NCI-H345 treated with DMSO at 0.1 percent for 48 hours (cell line): ENCODE results near the gene RPS25.
A peak's percentile ranks its signal among the peaks of the same experiment; 100 is the strongest.
"Not testable (repeated sequence)": the region's sequence is repeated elsewhere in the genome, so short reads cannot be mapped to it uniquely, and the experiment has no call there.

Experiments used
- DNase-seq: peaks from one replicate; lab custom pipeline; 2025; ENCODE audit not compliant: unreplicated experiment; lab: John Stamatoyannopoulos, UW

RPS25 gene

GRCh38 chr11:119016216-119017009 lies 1.7 kb downstream of the RPS25 start:
- no peak for DNase-seq

DNA sequence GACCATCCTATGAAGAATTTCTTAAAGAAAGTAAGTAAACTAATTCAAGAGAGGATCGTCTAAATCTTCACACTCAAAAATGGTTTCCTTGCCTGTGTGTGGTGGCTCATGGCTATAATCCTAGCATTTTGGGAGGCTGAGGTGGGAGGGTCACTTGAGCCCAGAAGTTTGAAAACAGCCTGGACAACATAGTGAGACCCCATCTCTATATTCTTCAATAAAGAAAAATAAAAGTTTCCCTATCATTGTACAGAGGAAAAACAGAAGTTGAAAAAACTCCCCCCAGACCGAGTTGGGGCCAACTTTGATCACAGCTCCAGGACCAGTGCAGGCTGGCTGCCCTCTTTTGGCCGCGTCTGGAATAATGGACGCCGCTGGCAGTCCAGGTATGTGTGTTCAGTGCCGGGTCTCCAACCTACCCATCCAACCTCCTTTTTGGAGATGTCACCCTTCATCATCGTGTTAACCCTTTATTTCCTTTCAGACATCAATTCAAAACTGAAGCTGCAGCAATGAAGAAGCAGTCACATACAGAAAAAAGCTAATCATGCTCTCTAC lies 3.0 kb downstream of the RPS25 start:
- no peak for DNase-seq

- DNase-seq = no peak
These were observed 3.8 kb downstream of the RPS25 start for GRCh38 chr11:119014209-119014924.

DNA sequence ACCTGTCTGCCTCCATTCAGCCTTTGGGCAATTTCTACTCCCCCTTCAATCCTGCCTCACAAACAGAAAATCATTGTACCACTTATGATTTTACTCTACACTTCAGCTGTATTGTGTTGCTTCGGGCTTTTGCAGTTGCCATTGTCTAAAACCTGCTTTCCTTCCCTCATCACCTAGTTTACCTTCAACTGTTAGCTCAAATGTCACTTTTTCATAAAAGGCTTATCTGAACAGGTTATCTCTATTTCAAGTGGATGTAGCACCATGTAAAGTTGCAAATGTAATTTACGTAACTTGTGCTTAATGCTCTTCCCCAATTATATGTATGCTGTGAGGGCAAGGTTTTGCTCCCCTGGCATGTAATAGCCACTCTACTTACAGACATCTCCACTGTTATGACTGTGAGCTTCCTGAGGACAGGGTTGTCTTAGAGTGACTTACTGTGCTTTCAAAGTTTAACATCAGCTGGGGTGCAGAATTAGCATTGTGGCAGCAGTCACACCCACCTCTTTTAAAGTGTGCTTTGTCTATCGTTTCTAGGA lies 5.4 kb downstream of the RPS25 start:
- DNase-seq = no peak

- DNase-seq = no peak
These were observed 6.6 kb downstream of the RPS25 start for GRCh38 chr11:119011476-119012053.

GRCh38 chr11:119006656-119007055 lies 11.5 kb downstream of the RPS25 start:
- DNase-seq = no peak

DNA sequence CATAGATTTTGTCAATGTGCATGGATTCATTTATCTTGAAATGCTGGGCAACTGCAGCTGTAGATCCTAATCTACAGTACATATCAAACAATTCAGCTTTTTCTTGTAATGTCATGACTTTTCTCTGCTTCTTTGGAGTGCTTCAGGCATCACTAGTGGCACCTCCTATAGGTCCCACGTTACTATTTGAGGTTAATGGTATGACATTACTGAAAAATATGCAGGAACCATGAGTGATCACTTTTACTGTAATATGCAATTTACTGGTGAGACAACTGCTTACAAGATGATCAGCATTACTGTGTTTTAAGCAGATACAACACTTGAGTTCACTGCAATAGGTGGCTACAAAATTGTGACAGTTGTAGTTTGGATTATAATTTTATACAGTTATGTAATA lies 17.2 kb downstream of the RPS25 start:
- no peak for DNase-seq

GRCh38 chr11:118998822-118999221 lies 19.3 kb downstream of the RPS25 start:
- no peak for DNase-seq

DNA sequence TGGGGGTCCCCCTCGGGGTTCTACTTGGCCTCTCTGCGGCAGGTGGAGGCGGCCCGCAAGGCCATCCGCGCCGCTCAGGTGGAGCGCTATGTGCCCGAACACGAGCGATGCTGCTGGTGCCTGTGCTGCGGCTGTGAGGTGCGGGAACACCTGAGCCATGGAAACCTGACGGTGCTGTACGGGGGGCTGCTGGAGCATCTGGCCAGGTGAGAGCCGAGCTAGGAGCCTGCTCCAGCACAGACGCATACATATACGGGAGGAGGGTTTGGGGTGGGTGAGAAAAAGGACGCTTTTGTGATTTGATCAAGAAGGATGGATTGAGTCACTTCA lies 19.8 kb downstream of the RPS25 start:
- no peak for DNase-seq

DNA sequence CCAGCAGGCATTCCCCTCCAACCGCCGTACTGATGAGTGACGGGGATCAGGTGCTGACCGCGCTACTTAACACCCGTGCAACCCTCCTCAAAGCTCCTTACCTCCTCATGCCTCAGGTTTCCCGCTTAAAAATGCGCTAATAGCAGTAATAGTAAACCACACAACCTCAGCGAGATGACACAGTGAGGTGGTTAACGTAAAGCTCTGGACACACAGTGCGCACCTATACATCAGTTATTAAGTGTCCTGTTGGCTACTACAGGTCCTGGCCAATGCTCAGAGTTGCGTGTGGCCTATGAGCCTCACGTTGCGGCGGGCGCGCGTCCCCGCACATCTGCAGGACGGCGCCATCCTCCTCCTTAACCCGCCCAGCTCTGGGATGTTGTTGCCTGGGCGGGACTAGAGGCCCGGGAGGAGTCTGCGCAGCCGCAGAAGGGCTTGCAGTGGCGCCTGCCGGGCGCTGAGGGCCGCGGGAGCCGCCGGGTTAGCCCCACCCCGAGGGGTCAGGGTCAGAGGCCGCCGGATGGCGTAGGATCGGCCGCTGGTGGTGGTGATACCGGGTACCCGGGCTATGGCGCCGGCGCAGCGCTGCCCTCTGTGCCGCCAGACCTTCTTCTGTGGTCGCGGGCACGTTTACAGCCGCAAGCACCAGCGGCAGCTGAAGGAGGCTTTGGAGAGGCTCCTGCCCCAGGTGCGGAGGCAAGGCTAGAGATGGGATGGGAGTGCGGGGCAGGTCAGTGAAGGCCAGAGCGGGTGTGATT lies 20.3 kb downstream of the RPS25 start, which contains the start of gene CENATAC:
TSS of gene CENATAC (plus strand) at position 512 of the 761 bp plus-strand sequence. CDS start at position 572, 60 bp downstream.
- peak; percentile 90 for DNase-seq

GRCh38 chr11:118996926-118997626 lies 21.1 kb downstream of the RPS25 start:
- no peak for DNase-seq

DNA sequence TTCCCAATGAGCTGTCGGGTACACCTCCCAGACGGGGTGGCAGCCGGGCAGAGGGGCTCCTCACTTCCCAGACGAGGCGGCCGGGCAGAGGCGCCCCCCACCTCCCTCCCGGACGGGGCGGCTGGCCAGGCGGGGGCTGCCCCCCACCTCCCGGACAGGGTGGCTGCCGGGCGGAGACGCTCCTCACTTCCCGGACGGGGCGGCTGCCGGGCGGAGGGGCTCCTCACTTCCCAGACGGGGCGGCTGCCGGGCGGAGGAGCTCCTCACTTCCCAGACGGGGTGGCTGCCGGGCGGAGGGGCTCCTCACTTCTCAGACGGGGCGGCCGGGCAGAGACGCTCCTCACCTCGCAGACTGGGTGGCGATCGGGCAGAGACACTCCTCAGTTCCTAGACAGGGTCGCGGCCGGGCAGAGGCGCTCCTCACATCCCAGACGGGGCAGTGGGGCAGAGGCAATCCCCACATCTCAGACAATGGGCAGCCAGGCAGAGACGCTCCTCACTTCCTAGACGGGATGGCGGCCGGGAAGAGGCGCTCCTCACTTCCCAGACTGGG lies 26.6 kb downstream of the RPS25 start:
- not testable (repeated sequence) for DNase-seq

- peak; percentile 72 for DNase-seq
These were observed 29.9 kb downstream of the RPS25 start for GRCh38 chr11:118988280-118988679.

DNA sequence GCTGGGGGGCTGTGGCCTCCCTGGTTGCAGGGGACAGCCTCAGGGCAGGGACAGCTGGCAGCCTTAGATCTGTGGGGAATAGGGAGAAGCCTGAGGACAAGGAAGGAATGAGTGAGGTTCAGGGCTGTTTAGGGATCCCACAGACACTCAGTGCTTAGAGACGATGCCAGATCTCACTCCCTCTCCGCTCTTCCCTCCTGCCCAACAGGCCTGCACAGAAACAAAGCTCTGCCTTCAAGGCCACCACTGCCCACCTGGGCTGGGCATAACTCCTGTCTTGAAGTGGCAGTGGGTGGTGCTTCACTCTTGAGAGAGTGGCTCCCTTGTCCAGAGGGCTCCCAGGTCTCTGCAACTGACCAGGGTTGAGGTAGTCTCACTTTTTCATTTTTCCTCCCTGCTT lies 33.3 kb downstream of the RPS25 start:
- DNase-seq = no peak

DNA sequence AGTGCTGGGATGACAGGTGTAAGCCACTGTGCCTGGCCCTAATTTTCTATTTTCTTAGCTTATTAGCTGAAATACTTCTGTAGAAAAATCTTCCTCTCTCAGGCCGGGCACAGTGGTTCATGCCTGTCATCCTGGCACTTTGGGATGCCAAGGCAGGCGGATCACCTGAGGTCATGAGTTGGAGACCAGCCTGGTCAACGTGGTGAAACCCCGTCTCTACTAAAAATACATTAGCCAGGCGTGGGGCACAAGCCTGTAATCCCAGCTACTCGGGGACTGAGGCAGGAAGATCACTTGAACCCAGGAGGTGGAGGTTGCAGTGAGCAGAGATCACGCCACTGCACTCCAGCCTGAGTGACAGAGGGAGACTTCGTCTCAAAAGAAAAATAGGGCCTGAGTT lies 33.8 kb downstream of the RPS25 start:
- DNase-seq = not testable (repeated sequence)

DNA sequence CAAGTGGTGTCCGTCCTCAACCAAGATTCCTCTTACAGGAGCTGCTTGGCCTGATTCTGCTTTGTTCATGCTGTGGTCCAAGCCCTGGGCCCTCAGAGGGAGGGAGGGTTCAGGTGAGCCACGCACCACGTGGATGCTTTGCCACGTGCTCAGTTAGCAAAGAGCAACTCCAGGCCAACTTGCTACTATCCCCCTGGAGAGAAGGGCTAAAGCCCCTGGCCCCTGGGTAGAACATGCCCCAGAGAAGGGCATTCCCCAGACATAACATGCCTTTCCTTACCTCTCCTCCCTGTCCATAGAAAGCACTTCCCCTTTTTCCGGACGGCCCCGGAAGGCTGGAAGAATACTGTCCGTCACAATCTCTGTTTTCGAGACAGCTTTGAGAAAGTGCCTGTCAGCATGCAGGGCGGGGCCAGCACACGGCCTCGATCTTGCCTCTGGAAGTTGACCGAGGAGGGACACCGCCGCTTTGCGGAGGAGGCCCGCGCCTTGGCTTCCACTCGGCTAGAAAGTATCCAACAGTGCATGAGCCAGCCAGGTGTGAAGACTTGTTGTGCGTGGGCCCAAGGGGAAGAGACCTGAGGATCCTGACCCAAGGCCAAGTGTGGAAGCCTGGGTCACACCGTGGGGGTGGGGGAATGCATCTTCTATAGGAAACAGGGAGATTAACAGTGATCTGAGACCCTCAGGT lies 37.8 kb downstream of the RPS25 start:
- no peak for DNase-seq

GRCh38 chr11:118979434-118979833 lies 38.7 kb downstream of the RPS25 start:
- DNase-seq = no peak

- no peak for DNase-seq
These were observed 42.1 kb downstream of the RPS25 start for GRCh38 chr11:118975771-118976709.
